H1 (cell line): Measurements from ENCODE around the gene USP50. TPM values are rescaled to one million over a fixed set of nuclear protein-coding genes. Genes with fewer than 3 reads are reported as not detected.

Source experiments
- CTCF ChIA-PET: fragments of 300-600 bp; sonication (Branson Sonifier 250); formaldehyde crosslinking; loops from one replicate; lab custom pipeline; 2021; ENCODE audit not compliant: partially characterized antibody; lab: Charles Lee
- POLR2A ChIA-PET: fragments of 300-600 bp; sonication (Branson Sonifier 250); formaldehyde crosslinking; loops from one replicate; lab custom pipeline; 2021; ENCODE audit warnings: inconsistent platforms; ENCODE audit not compliant: partially characterized antibody; lab: Charles Lee
- DNase-seq, 2 experiments: peaks; one replicate each; pipeline versions ENCODE4 v3.0.0 to v3.0.0-alpha.2; 2010 to 2022; ENCODE audit warnings: low spot score in 2 of 2, low read depth in 1 of 2, mixed read lengths in 1 of 2
- FAIRE-seq: peaks from 2 replicates; lab custom pipeline; 2011; peaks lifted over from hg19 to GRCh38; lab: Jason Lieb, UNC
- H2AFZ ChIP-seq: 2 replicates; pipeline ENCODE4 v1.8.1; 2012; ENCODE audit warnings: low read length, inconsistent platforms
- H2AK5ac ChIP-seq: 2 replicates; pipeline ENCODE4 v1.6.1; 2013; ENCODE audit warnings: low read depth, low read length
- H2BK120ac ChIP-seq: replicated peaks from 2 replicates; pipeline ENCODE3; 2013; ENCODE audit warnings: low read depth, low read length, inconsistent platforms
- H2BK12ac ChIP-seq: 2 replicates; pipeline ENCODE4 v1.6.1; 2013; ENCODE audit warnings: low read depth, low read length
- H2BK15ac ChIP-seq: 2 replicates; pipeline ENCODE4 v1.6.1; 2013; ENCODE audit warnings: low read length
- H2BK20ac ChIP-seq: 2 replicates; pipeline ENCODE4 v1.6.1; 2013; ENCODE audit warnings: low read length
- H2BK5ac ChIP-seq: 2 replicates; pipeline ENCODE4 v1.6.1; 2013; ENCODE audit warnings: low read depth, low read length
- H3K14ac ChIP-seq: 2 replicates; pipeline ENCODE4 v1.6.1; 2013; ENCODE audit warnings: inconsistent platforms; ENCODE audit not compliant: insufficient read length
- H3K18ac ChIP-seq: 2 replicates; pipeline ENCODE4 v1.6.1; 2013; ENCODE audit warnings: low read length; ENCODE audit errors: extremely low read depth
- H3K23ac ChIP-seq: 2 replicates; pipeline ENCODE4 v1.6.1; 2013; ENCODE audit warnings: inconsistent platforms; ENCODE audit not compliant: insufficient read length
- H3K23me2 ChIP-seq: 2 replicates; pipeline ENCODE4 v1.6.1; 2013; ENCODE audit warnings: low read depth, low read length
- H3K27ac ChIP-seq: 2 replicates; pipeline ENCODE4 v1.6.1; 2011; ENCODE audit warnings: low read depth, low read length, inconsistent platforms
- H3K27me3 ChIP-seq, 4 experiments: replicated peaks in 1 of 4; 1 replicate in 1 of 4; 2 replicates in 3 of 4; pipeline versions ENCODE4 v1.6.1 to v1.8.1; 2011 to 2013; ENCODE audit warnings: low read length in 3 of 4, mild to moderate bottlenecking in 3 of 4, inconsistent platforms in 2 of 4, mixed read lengths in 2 of 4, moderate library complexity in 1 of 4; ENCODE audit not compliant: control insufficient read depth in 3 of 4, insufficient read depth in 3 of 4; ENCODE audit errors: extremely low read depth in 1 of 4
- H3K36me3 ChIP-seq, 4 experiments: 2 replicates each; pipeline versions ENCODE4 v1.6.1 to v1.8.1; 2011 to 2013; ENCODE audit warnings: mild to moderate bottlenecking in 4 of 4, low read length in 3 of 4, moderate library complexity in 2 of 4, control low read depth in 1 of 4, inconsistent platforms in 1 of 4; ENCODE audit not compliant: insufficient read depth in 4 of 4, control insufficient read depth in 2 of 4
- H3K4ac ChIP-seq: replicated peaks from 2 replicates; pipeline ENCODE3; 2013; ENCODE audit warnings: low read length, low read depth, mixed read lengths, inconsistent platforms; ENCODE audit not compliant: insufficient read length
- H3K4me1 ChIP-seq, 4 experiments: replicated peaks in 1 of 4; 1 replicate in 1 of 4; 2 replicates in 3 of 4; pipeline versions ENCODE4 v1.6.1 to v1.8.1; 2011 to 2013; ENCODE audit warnings: low read length in 3 of 4, inconsistent platforms in 2 of 4, mixed read lengths in 1 of 4; ENCODE audit not compliant: insufficient read depth in 4 of 4, control insufficient read depth in 3 of 4
- H3K4me2 ChIP-seq, 2 experiments: 2 replicates each; pipeline versions ENCODE4 v1.6.1 to v1.8.1; 2011 to 2013; ENCODE audit warnings: low read depth in 2 of 2, low read length in 2 of 2, control low read depth in 1 of 2, inconsistent platforms in 1 of 2, mild to moderate bottlenecking in 1 of 2; ENCODE audit not compliant: insufficient read depth in 1 of 2
- H3K4me3 ChIP-seq, 4 experiments: fragments of 200-600, 300-600 bp in 1 of 4; sonication (generic), shearing (Covaris generic), sonication (Bioruptor Twin) in 1 of 4; 2 replicates each; pipeline versions ENCODE4 v1.5.1 to v1.8.1; 2011 to 2016; ENCODE audit warnings: low read length in 4 of 4, low read depth in 3 of 4, control low read depth in 2 of 4, inconsistent platforms in 2 of 4, mild to moderate bottlenecking in 2 of 4, mixed read lengths in 1 of 4, moderate library complexity in 1 of 4; ENCODE audit not compliant: insufficient read depth in 2 of 4; ENCODE audit errors: extremely low read depth in 1 of 4
- H3K56ac ChIP-seq: replicated peaks from 2 replicates; pipeline ENCODE3; 2013; ENCODE audit warnings: low read depth, mild to moderate bottlenecking, mixed read lengths, low read length, inconsistent platforms; ENCODE audit not compliant: insufficient read length
- H3K79me1 ChIP-seq: 2 replicates; pipeline ENCODE4 v1.6.1; 2013; ENCODE audit warnings: low read depth, low read length, control low read depth
- H3K79me2 ChIP-seq, 2 experiments: 2 replicates each; pipeline versions ENCODE4 v1.6.1 to v1.8.1; 2012 to 2013; ENCODE audit warnings: low read length in 2 of 2, mild to moderate bottlenecking in 2 of 2, inconsistent platforms in 1 of 2; ENCODE audit not compliant: insufficient read depth in 2 of 2, control insufficient read depth in 1 of 2
- H3K9ac ChIP-seq, 4 experiments: replicated peaks in 1 of 4; 1 replicate in 1 of 4; 2 replicates in 3 of 4; pipeline versions ENCODE4 v1.6.1 to v1.8.1; 2011 to 2013; ENCODE audit warnings: low read depth in 3 of 4, low read length in 3 of 4, control low read depth in 2 of 4, mild to moderate bottlenecking in 2 of 4, moderate library complexity in 2 of 4, inconsistent platforms in 1 of 4; ENCODE audit errors: extremely low read depth in 1 of 4
- H3K9me3 ChIP-seq, 2 experiments: 2 replicates each; pipeline versions ENCODE4 v1.6.1 to v1.8.1; 2012 to 2013; ENCODE audit warnings: mild to moderate bottlenecking in 2 of 2, moderate library complexity in 2 of 2, control low read depth in 1 of 2, inconsistent platforms in 1 of 2, low read depth in 1 of 2, low read length in 1 of 2, mixed read lengths in 1 of 2; ENCODE audit not compliant: insufficient read depth in 2 of 2
- H4K20me1 ChIP-seq, 2 experiments: replicated peaks in 1 of 2; 2 replicates each; pipeline versions ENCODE3 to v1.8.1; 2011 to 2013; ENCODE audit warnings: inconsistent platforms in 2 of 2, low read length in 2 of 2, mild to moderate bottlenecking in 1 of 2; ENCODE audit not compliant: insufficient read depth in 2 of 2, control insufficient read depth in 1 of 2
- H4K5ac ChIP-seq: 2 replicates; pipeline ENCODE4 v1.6.1; 2013; ENCODE audit warnings: low read length, low read depth, mixed read lengths, inconsistent platforms; ENCODE audit not compliant: insufficient read length
- H4K8ac ChIP-seq: 2 replicates; pipeline ENCODE4 v1.8.0; 2013; ENCODE audit warnings: mild to moderate bottlenecking, moderate library complexity, low read length, inconsistent platforms; ENCODE audit not compliant: insufficient read depth; ENCODE audit errors: extremely low read depth
- H4K91ac ChIP-seq: replicated peaks from 2 replicates; pipeline ENCODE3; 2013; ENCODE audit warnings: low read length, mixed read lengths, inconsistent platforms; ENCODE audit not compliant: insufficient read length
- CBX8 ChIP-seq: fragments of 300-800, 300-1000 bp; sonication (generic); IDR thresholded peaks from 2 replicates; pipeline ENCODE4 v1.7.1; 2016; ENCODE audit warnings: low read depth, low read length, borderline replicate concordance
- CHD1 ChIP-seq: IDR thresholded peaks from 2 replicates; pipeline ENCODE4 v1.6.1; 2012; ENCODE audit warnings: low read depth, low read length, improper control_type of control experiment
- CHD2 ChIP-seq: IDR thresholded peaks from 2 replicates; pipeline ENCODE4 v1.6.1; 2012; ENCODE audit warnings: low read length, improper control_type of control experiment
- FOSL1 ChIP-seq: IDR thresholded peaks from 2 replicates; pipeline ENCODE4 v1.6.1; 2011; ENCODE audit warnings: mild to moderate bottlenecking, low read depth, low read length, moderate library complexity; ENCODE audit not compliant: insufficient read depth
- KDM1A ChIP-seq: fragments of 200-600, 300-600 bp; sonication (generic); IDR thresholded peaks from 2 replicates; pipeline ENCODE4 v1.7.1; 2016; ENCODE audit warnings: mild to moderate bottlenecking, low read length, borderline replicate concordance
- NRF1 ChIP-seq: IDR thresholded peaks from 2 replicates; pipeline ENCODE4 v1.6.1; 2011; ENCODE audit warnings: mild to moderate bottlenecking, low read depth, low read length, improper control_type of control experiment
- PHF8 ChIP-seq: fragments of 200-600 bp; sonication (generic); conservative IDR thresholded peaks from 2 replicates; pipeline ENCODE4 v1.7.1; 2012; ENCODE audit warnings: low read depth, mild to moderate bottlenecking, inconsistent platforms, low read length, moderate library complexity
- SIX5 ChIP-seq: IDR thresholded peaks from 2 replicates; pipeline ENCODE4 v1.6.1; 2011; ENCODE audit warnings: mild to moderate bottlenecking, low read depth, low read length
- SP4 ChIP-seq: IDR thresholded peaks from 2 replicates; pipeline ENCODE4 v1.6.1; 2012; ENCODE audit warnings: low read length, inconsistent platforms
- TEAD4 ChIP-seq: IDR thresholded peaks from 2 replicates; pipeline ENCODE4 v1.6.1; 2012; ENCODE audit warnings: low read depth, low read length, inconsistent platforms, mixed read lengths
- ZNF274 ChIP-seq: IDR thresholded peaks from 2 replicates; pipeline ENCODE4 v1.7.0; 2012; ENCODE audit warnings: low read length, borderline replicate concordance; ENCODE audit errors: extremely low read depth
- polyA plus RNA-seq, 7 experiments: library from polyadenylated mRNA; depleted of rRNA in 3 of 7; stranded (reverse) in 5 of 7; unstranded in 2 of 7; fragments of >200 nt in 5 of 7; fragments of 200-250 nt in 2 of 7; gene quantifications; 1 replicate in 5 of 7; 2 replicates in 1 of 7; 4 replicates in 1 of 7; pipeline versions ENCODE4 v1.2.1 to v1.2.3, GENCODE V29; 2011 to 2013; ENCODE audit warnings: missing spikeins in 2 of 7, mixed read lengths in 2 of 7
- total RNA-seq: library from RNA; stranded (reverse); fragmentation: NEBNext Ultra II Directional; extraction: Animal tissue kit (Norgen Biotek cat#: 25700); gene quantifications from 2 replicates; pipeline ENCODE4 v1.2.1, GENCODE V29; 2021

The USP50 gene
- total and polyA plus RNA-seq, 2 of the 8 experiments (the other 6 are each of a cell fraction or from before 2014, with no cell fraction given): not detected

DNA sequence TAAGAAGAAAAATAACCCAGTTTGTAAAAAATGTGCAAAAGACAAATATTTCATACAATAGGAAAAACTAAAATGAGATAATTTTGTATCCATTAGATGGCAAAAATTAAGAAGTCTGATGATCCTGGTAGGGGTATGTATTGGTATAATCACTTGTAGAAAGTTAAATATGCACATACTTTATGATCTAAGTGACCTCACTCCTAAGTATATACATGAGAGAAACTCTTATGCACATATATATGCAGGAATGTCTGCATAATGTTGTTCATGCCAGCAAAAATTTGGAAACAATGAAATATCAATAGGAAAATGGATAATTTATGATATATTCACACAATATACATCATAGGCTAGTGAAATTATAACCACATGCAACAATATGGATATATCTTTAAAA is 33.5 kb downstream of the USP50 start:
- no peak overlapping the region for H3K18ac ChIP-seq
- H2BK15ac ChIP-seq: no peak overlapping the region
- H3K14ac ChIP-seq: no peak overlapping the region
- FAIRE-seq (no peak), DNase-seq (no peak)
- no peak overlapping the region for H3K4me3 ChIP-seq
- no peak overlapping the region for H4K8ac ChIP-seq
- no peaks in the 10 kb centered on the region for H3K4me1 ChIP-seq
- CTCF ChIA-PET: no interaction called here
- H3K27me3 ChIP-seq: no peaks in the 10 kb centered on the region
- H3K23ac ChIP-seq: no peak overlapping the region
- no peaks in the 10 kb centered on the region for H3K23me2 ChIP-seq
- H2BK120ac ChIP-seq: no peak overlapping the region
- no peak overlapping the region for H3K4ac ChIP-seq
- no peak overlapping the region for H4K91ac ChIP-seq
- no peak overlapping the region for H2AFZ ChIP-seq
- H3K4me2 ChIP-seq: no peak overlapping the region
- no peaks in the 10 kb centered on the region for H3K36me3 ChIP-seq
- H3K79me2 ChIP-seq: no peaks in the 10 kb centered on the region
- H4K20me1 ChIP-seq: no peaks in the 10 kb centered on the region
- no peaks in the 10 kb centered on the region for H3K79me1 ChIP-seq
- H3K27ac ChIP-seq: no peak overlapping the region
- H3K9ac ChIP-seq: no peak overlapping the region
- H2BK5ac ChIP-seq: no peak overlapping the region
- POLR2A ChIA-PET: no interaction called here
- no peaks in the 10 kb centered on the region for H3K9me3 ChIP-seq
- no peak overlapping the region for H2BK12ac ChIP-seq
- H3K56ac ChIP-seq: no peak overlapping the region
- H2BK20ac ChIP-seq: no peak overlapping the region
- no peak overlapping the region for H4K5ac ChIP-seq
- no peak overlapping the region for H2AK5ac ChIP-seq
- TF ChIP-seq CHD2: no peak
- TF ChIP-seq KDM1A: no peak
- no peak for TF ChIP-seq CHD1
- TF ChIP-seq CBX8: no peak
- TF ChIP-seq SIX5: no peak
- no peak for TF ChIP-seq TEAD4
- no peak for TF ChIP-seq PHF8
- no peak for TF ChIP-seq SP4
- TF ChIP-seq NRF1: no peak
- no peak for TF ChIP-seq FOSL1
- no peak for TF ChIP-seq ZNF274
